HEK293 (cell line): ENCODE results near the gene DCUN1D4.

Source experiments
- BCL11B ChIP-seq: fragments of 450-650 bp; formaldehyde crosslinking; IDR thresholded peaks from 2 replicates; pipeline ENCODE4 v1.5.1; 2016; ENCODE audit warnings: low read depth, missing biosample characterization, missing genetic modification characterization
- HOXD13 ChIP-seq: sonication (generic); formaldehyde crosslinking; IDR thresholded peaks from 2 replicates; pipeline ENCODE4 v1.8.0; 2022; ENCODE audit warnings: missing genetic modification reagents, borderline replicate concordance
- KLF10 ChIP-seq: fragments of 450-650 bp; IDR thresholded peaks from 2 replicates; pipeline ENCODE4 v1.5.1; 2018; ENCODE audit warnings: missing biosample characterization, mild to moderate bottlenecking, missing genetic modification characterization
- KLF16 ChIP-seq: fragments of 450-650 bp; formaldehyde crosslinking; IDR thresholded peaks from 2 replicates; pipeline ENCODE4 v1.5.1; 2017; ENCODE audit warnings: missing biosample characterization, missing genetic modification characterization
- KLF7 ChIP-seq: fragments of 450-650 bp; formaldehyde crosslinking; IDR thresholded peaks from 2 replicates; pipeline ENCODE4 v1.5.1; 2016; ENCODE audit warnings: missing biosample characterization, missing genetic modification characterization, borderline replicate concordance
- MZF1 ChIP-seq: fragments of 450-650 bp; formaldehyde crosslinking; IDR thresholded peaks from 2 replicates; pipeline ENCODE4 v1.5.1; 2017; ENCODE audit warnings: missing biosample characterization, missing genetic modification characterization, borderline replicate concordance
- SP2 ChIP-seq: fragments of 450-650 bp; formaldehyde crosslinking; IDR thresholded peaks from 2 replicates; pipeline ENCODE4 v1.5.1; 2016; ENCODE audit warnings: missing biosample characterization, missing genetic modification characterization
- ZFHX2 ChIP-seq: fragments of 450-650 bp; formaldehyde crosslinking; conservative IDR thresholded peaks from 2 replicates; pipeline ENCODE4 v1.5.1; 2016; ENCODE audit warnings: missing biosample characterization, missing genetic modification characterization
- ZFP37 ChIP-seq: fragments of 450-650 bp; formaldehyde crosslinking; IDR thresholded peaks from 2 replicates; pipeline ENCODE4 v1.5.1; 2016; ENCODE audit warnings: missing biosample characterization, missing genetic modification characterization
- ZFP69B ChIP-seq: fragments of 450-650 bp; formaldehyde crosslinking; IDR thresholded peaks from 2 replicates; pipeline ENCODE4 v1.5.1; 2016; ENCODE audit warnings: missing biosample characterization, missing genetic modification characterization
- ZNF114 ChIP-seq: fragments of 450-650 bp; formaldehyde crosslinking; IDR thresholded peaks from 2 replicates; pipeline ENCODE4 v1.5.0; 2017; ENCODE audit warnings: missing biosample characterization, missing genetic modification characterization
- ZNF121 ChIP-seq: fragments of 450-650 bp; formaldehyde crosslinking; IDR thresholded peaks from 2 replicates; pipeline ENCODE4 v1.5.1; 2016; ENCODE audit warnings: missing biosample characterization, missing genetic modification characterization
- ZNF223 ChIP-seq: fragments of 450-650 bp; formaldehyde crosslinking; IDR thresholded peaks from 2 replicates; pipeline ENCODE4 v1.5.1; 2016; ENCODE audit warnings: missing biosample characterization, missing genetic modification characterization
- ZNF23 ChIP-seq: fragments of 450-650 bp; formaldehyde crosslinking; IDR thresholded peaks from 2 replicates; pipeline ENCODE4 v1.5.1; 2016; ENCODE audit warnings: missing biosample characterization, missing genetic modification characterization, borderline replicate concordance
- ZNF398 ChIP-seq: fragments of 450-650 bp; formaldehyde crosslinking; IDR thresholded peaks from 2 replicates; pipeline ENCODE4 v1.5.1; 2017; ENCODE audit warnings: missing biosample characterization, missing genetic modification characterization
- ZNF416 ChIP-seq: fragments of 450-650 bp; formaldehyde crosslinking; IDR thresholded peaks from 2 replicates; pipeline ENCODE4 v1.5.1; 2016; ENCODE audit warnings: missing biosample characterization, missing genetic modification characterization
- ZNF518A ChIP-seq: fragments of 450-650 bp; formaldehyde crosslinking; conservative IDR thresholded peaks from 2 replicates; pipeline ENCODE4 v1.5.1; 2016; ENCODE audit warnings: low read depth, missing biosample characterization, missing genetic modification characterization
- ZNF529 ChIP-seq: fragments of 450-650 bp; formaldehyde crosslinking; IDR thresholded peaks from 2 replicates; pipeline ENCODE4 v1.5.1; 2017; ENCODE audit warnings: missing genetic modification characterization, missing biosample characterization; ENCODE audit not compliant: insufficient replicate concordance
- ZNF530 ChIP-seq: fragments of 450-650 bp; formaldehyde crosslinking; IDR thresholded peaks from 2 replicates; pipeline ENCODE4 v1.5.1; 2016; ENCODE audit warnings: low read depth, missing biosample characterization, missing genetic modification characterization
- ZNF544 ChIP-seq: fragments of 450-650 bp; formaldehyde crosslinking; IDR thresholded peaks from 2 replicates; pipeline ENCODE4 v1.5.0; 2017; ENCODE audit warnings: missing biosample characterization, missing genetic modification characterization
- ZNF549 ChIP-seq: fragments of 450-650 bp; IDR thresholded peaks from 2 replicates; pipeline ENCODE4 v1.5.1; 2018; ENCODE audit warnings: missing biosample characterization, missing genetic modification characterization, mild to moderate bottlenecking, inconsistent platforms, moderate library complexity
- ZNF600 ChIP-seq: fragments of 450-650 bp; formaldehyde crosslinking; IDR thresholded peaks from 2 replicates; pipeline ENCODE4 v1.5.1; 2016; ENCODE audit warnings: missing biosample characterization, missing genetic modification characterization
- ZNF785 ChIP-seq: fragments of 450-650 bp; formaldehyde crosslinking; IDR thresholded peaks from 2 replicates; pipeline ENCODE4 v1.5.1; 2016; ENCODE audit warnings: missing biosample characterization, missing genetic modification characterization
- TF ChIP-seq, protein P1 (sequence below): fragments of 450-650 bp; formaldehyde crosslinking; IDR thresholded peaks from 2 replicates; pipeline ENCODE4 v1.5.1; 2016; ENCODE audit warnings: missing biosample characterization, missing genetic modification characterization
- TF ChIP-seq, protein P2 (sequence below): fragments of 450-650 bp; formaldehyde crosslinking; IDR thresholded peaks from 2 replicates; pipeline ENCODE4 v1.5.1; 2016; ENCODE audit warnings: missing biosample characterization, missing genetic modification characterization
- TF ChIP-seq, protein P3 (sequence below): fragments of 450-650 bp; formaldehyde crosslinking; optimal IDR thresholded peaks from 2 replicates; pipeline ENCODE3; 2016; ENCODE audit warnings: missing biosample characterization, mild to moderate bottlenecking, missing genetic modification characterization
- TF ChIP-seq, protein P4 (sequence below): fragments of 450-650 bp; IDR thresholded peaks from 2 replicates; pipeline ENCODE4 v1.5.1; 2018; ENCODE audit warnings: missing biosample characterization, mild to moderate bottlenecking, missing genetic modification characterization

Gene DCUN1D4

DNA sequence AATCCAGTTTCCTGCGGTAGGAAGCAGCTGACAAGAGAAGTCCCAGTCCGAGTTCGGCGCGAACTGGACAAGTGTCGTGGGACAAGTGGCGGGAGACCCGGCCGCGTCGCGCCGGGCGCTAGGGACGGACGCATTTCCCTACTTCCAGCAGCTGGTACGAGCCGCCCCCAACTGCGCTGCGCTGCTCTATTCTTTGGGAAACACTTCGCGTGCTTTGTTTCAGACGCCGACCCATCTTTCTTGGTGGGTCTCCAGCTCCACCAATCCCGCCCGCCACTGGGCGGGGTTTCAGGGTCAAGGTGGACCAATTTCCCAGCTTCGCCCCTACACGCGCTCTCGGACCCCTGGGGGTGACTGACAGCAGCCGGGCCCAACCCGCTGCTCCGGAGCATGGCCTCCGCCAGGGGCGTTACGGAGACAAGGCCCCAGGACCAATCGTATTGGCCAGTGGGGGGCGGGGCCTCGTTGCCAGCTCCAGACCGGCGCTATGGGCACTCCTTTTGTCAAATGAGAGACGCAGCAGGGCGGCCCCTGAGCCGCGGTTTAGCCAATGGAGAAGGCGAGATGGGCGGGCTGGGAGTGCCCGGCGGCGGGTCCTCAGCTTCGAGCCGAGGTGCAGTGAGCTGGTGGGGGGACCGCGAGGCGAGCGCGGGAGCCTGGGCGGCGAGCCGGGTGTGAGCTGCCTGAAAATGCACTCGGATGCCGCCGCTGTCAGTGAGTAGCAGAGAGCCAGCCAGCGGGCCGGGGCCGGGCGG, at the start of gene DCUN1D4 (continued):
- TF ChIP-seq ZNF785 (tag by site-specific recombination), result no peak
- TF ChIP-seq ZNF121, result no peak
- TF ChIP-seq, protein P1, sequence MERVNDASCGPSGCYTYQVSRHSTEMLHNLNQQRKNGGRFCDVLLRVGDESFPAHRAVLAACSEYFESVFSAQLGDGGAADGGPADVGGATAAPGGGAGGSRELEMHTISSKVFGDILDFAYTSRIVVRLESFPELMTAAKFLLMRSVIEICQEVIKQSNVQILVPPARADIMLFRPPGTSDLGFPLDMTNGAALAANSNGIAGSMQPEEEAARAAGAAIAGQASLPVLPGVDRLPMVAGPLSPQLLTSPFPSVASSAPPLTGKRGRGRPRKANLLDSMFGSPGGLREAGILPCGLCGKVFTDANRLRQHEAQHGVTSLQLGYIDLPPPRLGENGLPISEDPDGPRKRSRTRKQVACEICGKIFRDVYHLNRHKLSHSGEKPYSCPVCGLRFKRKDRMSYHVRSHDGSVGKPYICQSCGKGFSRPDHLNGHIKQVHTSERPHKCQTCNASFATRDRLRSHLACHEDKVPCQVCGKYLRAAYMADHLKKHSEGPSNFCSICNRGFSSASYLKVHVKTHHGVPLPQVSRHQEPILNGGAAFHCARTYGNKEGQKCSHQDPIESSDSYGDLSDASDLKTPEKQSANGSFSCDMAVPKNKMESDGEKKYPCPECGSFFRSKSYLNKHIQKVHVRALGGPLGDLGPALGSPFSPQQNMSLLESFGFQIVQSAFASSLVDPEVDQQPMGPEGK (tag by site-specific recombination), result 0 out of 2 replicates have a peak, but pooled peaks have one; percentile 52
- no peak for TF ChIP-seq ZFHX2 (tag by site-specific recombination)
- TF ChIP-seq MZF1 (tag by site-specific recombination), result no peak
- no peak for TF ChIP-seq ZNF544 (tag by site-specific recombination)
- TF ChIP-seq BCL11B (tag by site-specific recombination), result no peak
- TF ChIP-seq ZNF114, result no peak
- TF ChIP-seq, protein P2, sequence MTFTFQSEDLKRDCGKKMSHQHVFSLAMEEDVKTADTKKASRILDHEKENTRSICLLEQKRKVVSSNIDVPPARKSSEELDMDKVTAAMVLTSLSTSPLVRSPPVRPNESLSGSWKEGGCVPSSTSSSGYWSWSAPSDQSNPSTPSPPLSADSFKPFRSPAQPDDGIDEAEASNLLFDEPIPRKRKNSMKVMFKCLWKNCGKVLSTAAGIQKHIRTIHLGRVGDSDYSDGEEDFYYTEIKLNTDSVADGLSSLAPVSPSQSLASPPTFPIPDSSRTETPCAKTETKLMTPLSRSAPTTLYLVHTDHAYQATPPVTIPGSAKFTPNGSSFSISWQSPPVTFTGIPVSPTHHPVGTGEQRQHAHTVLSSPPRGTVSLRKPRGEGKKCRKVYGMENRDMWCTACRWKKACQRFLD (tag by site-specific recombination), result no peak
- TF ChIP-seq KLF10, result peak; percentile 40; the same call in 1 of the 2 replicates
- TF ChIP-seq ZNF23 (tag by site-specific recombination), result no peak
- TF ChIP-seq KLF7 (tag by site-specific recombination), result no peak
- TF ChIP-seq HOXD13 (CRISPR knock-in tag), result no peak
- TF ChIP-seq KLF16 (tag by site-specific recombination), result no peak
- TF ChIP-seq SP2, result peak; percentile 91
- TF ChIP-seq ZNF549 (tag by site-specific recombination), result no peak
- TF ChIP-seq ZFP69B (tag by site-specific recombination), result no peak
- TF ChIP-seq ZNF518A (tag by site-specific recombination), result no peak
- TF ChIP-seq ZNF223 (tag by site-specific recombination), result no peak
- TF ChIP-seq ZFP37 (tag by site-specific recombination), result no peak
- no peak for TF ChIP-seq ZNF416 (tag by site-specific recombination)
- no peak for TF ChIP-seq ZNF600
- TF ChIP-seq, protein P3, sequence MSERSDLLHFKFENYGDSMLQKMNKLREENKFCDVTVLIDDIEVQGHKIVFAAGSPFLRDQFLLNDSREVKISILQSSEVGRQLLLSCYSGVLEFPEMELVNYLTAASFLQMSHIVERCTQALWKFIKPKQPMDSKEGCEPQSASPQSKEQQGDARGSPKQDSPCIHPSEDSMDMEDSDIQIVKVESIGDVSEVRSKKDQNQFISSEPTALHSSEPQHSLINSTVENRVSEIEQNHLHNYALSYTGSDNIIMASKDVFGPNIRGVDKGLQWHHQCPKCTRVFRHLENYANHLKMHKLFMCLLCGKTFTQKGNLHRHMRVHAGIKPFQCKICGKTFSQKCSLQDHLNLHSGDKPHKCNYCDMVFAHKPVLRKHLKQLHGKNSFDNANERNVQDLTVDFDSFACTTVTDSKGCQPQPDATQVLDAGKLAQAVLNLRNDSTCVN (tag by site-specific recombination), result peak; percentile 77
- no peak for TF ChIP-seq ZNF529 (tag by site-specific recombination)
- TF ChIP-seq, protein P4, sequence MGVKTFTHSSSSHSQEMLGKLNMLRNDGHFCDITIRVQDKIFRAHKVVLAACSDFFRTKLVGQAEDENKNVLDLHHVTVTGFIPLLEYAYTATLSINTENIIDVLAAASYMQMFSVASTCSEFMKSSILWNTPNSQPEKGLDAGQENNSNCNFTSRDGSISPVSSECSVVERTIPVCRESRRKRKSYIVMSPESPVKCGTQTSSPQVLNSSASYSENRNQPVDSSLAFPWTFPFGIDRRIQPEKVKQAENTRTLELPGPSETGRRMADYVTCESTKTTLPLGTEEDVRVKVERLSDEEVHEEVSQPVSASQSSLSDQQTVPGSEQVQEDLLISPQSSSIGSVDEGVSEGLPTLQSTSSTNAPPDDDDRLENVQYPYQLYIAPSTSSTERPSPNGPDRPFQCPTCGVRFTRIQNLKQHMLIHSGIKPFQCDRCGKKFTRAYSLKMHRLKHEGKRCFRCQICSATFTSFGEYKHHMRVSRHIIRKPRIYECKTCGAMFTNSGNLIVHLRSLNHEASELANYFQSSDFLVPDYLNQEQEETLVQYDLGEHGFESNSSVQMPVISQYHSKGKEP (tag by site-specific recombination), result no peak
- TF ChIP-seq ZNF398 (tag by site-specific recombination), result no peak
- no peak for TF ChIP-seq ZNF530
